ENCODE results near the gene ISCA2. TPM values are rescaled to one million over a fixed set of nuclear protein-coding genes. Genes with fewer than 3 reads are reported as not detected.

The ISCA2 gene
- total RNA-seq, 1 experiment from 2014 or later: 37.5 TPM

GRCh38 chr14:74482571-74482970 is 11.0 kb upstream of the ISCA2 start:
- no peaks in the 10 kb centered on the region; the same call in 1 of the 2 replicates for H3K4me1 ChIP-seq (ENCODE audit: insufficient read depth, low read length)
- no peak overlapping the region for H2BK5ac ChIP-seq (ENCODE audit: insufficient read length, low read length)
- Mint-ChIP-seq H3K4me3 (no peak overlapping the region), H3K4me1 (peaks cover 16 to 22% of the 10 kb centered on the region in 2 experiments), H3K27ac (no peak overlapping the region), H3K9me3 (no peaks in the 10 kb centered on the region), H3K27me3 (ENCODE audit: low read depth) (no peaks in the 10 kb centered on the region), H3K36me3 (ENCODE audit: insufficient read depth in 1 of 3, low read depth in 3 of 3) (peaks cover 8 to 55% (median 54%) of the 10 kb centered on the region in 3 experiments)
- H4K8ac ChIP-seq (replicated peaks; ENCODE audit: insufficient read length, low read depth, low read length): no peak overlapping the region
- no peak overlapping the region for H3K14ac ChIP-seq (ENCODE audit: insufficient read depth, low read length)
- no peak for DNase-seq
- H2BK12ac ChIP-seq (ENCODE audit: insufficient read length, low read depth, low read length): no peak overlapping the region
- H2AFZ ChIP-seq (ENCODE audit: low read length): no peak overlapping the region
- no peaks in the 10 kb centered on the region for H3K27me3 ChIP-seq (ENCODE audit: insufficient read depth, low read length)
- no peaks in the 10 kb centered on the region for H3K79me1 ChIP-seq (ENCODE audit: insufficient read depth, low read depth, low read length, poor library complexity, severe bottlenecking)
- no peak overlapping the region for H3K56ac ChIP-seq (ENCODE audit: insufficient read length, low read depth, low read length)
- no peak overlapping the region for H2AK5ac ChIP-seq (ENCODE audit: insufficient read length, low read length)
- H3K18ac ChIP-seq (ENCODE audit: insufficient read length, low read depth, low read length): no peak overlapping the region
- no peak overlapping the region for H2BK20ac ChIP-seq (ENCODE audit: low read depth, low read length, poor library complexity, severe bottlenecking)
- H2BK15ac ChIP-seq (ENCODE audit: low read depth, low read length): no peak overlapping the region
- no peaks in the 10 kb centered on the region for H3K79me2 ChIP-seq (ENCODE audit: insufficient read depth, low read length)
- H3K27ac ChIP-seq (ENCODE audit: insufficient read length, low read depth, low read length): no peak overlapping the region
- no peak for TF ChIP-seq CTCF (conservative IDR thresholded peaks at IDR 0.05)
- H3K9ac ChIP-seq (ENCODE audit: extremely low read depth, insufficient read length, low read length): no peak overlapping the region
- H4K20me1 ChIP-seq (ENCODE audit: control insufficient read depth, insufficient read depth, insufficient read length): no peaks in the 10 kb centered on the region
- H3K4ac ChIP-seq (ENCODE audit: low read depth, low read length): no peak overlapping the region
- no peak overlapping the region for H3T11ph ChIP-seq (ENCODE audit: low read length)
- H3K23ac ChIP-seq (ENCODE audit: insufficient read length, low read depth, low read length): no peak overlapping the region
- H2BK120ac ChIP-seq (ENCODE audit: low read depth, low read length, poor library complexity, severe bottlenecking): no peak overlapping the region
- H4K5ac ChIP-seq (ENCODE audit: insufficient read length, low read depth, low read length): no peak overlapping the region
- H3K23me2 ChIP-seq (ENCODE audit: insufficient read length, low read depth, low read length, poor library complexity, severe bottlenecking): no peaks in the 10 kb centered on the region
- no peak overlapping the region for H3K4me2 ChIP-seq (ENCODE audit: insufficient read depth, insufficient read length, low read length)
- H3K9me3 ChIP-seq (ENCODE audit: control insufficient read depth, low read depth, low read length): no peaks in the 10 kb centered on the region
- WGBS (ENCODE audit: extremely low coverage, insufficient read length, low lambda C conversion rate): no CpG with 5 or more reads among the region's 3 CpGs
- H4K91ac ChIP-seq (ENCODE audit: insufficient read length, low read depth, low read length): no peak overlapping the region
